HG03103 (cell line): ENCODE results near the gene PLEKHA4.
"Not testable (repeated sequence)": the region's sequence is repeated elsewhere in the genome, so short reads cannot be mapped to it uniquely, and the experiment has no call there.

Experiments used
- ATAC-seq: cut with Tn5 transposase; IDR thresholded peaks from one replicate; pipeline ENCODE4 v1.9.1; 2021; ENCODE audit warnings: low read depth; ENCODE audit not compliant: unreplicated experiment

Gene PLEKHA4

GRCh38 chr19:48867746-48868113, 687 bp downstream of the PLEKHA4 start:
- no peak for ATAC-seq

GRCh38 chr19:48867123-48867745, 1.2 kb downstream of the PLEKHA4 start:
- ATAC-seq = no peak

GRCh38 chr19:48866692-48867091, 1.7 kb downstream of the PLEKHA4 start:
- ATAC-seq = no peak

GRCh38 chr19:48862827-48863226, 5.6 kb downstream of the PLEKHA4 start:
- ATAC-seq = no peak

- no peak for ATAC-seq
Measured at GRCh38 chr19:48861313-48861712, 7.1 kb downstream of the PLEKHA4 start.

GRCh38 chr19:48859711-48860572, 8.5 kb downstream of the PLEKHA4 start:
- ATAC-seq = no peak

GRCh38 chr19:48858984-48859710, 9.3 kb downstream of the PLEKHA4 start:
- no peak for ATAC-seq

GRCh38 chr19:48856921-48857320, 11.5 kb downstream of the PLEKHA4 start:
- ATAC-seq = no peak

- ATAC-seq = no peak
Measured at GRCh38 chr19:48854103-48854502, 14.3 kb downstream of the PLEKHA4 start.

- no peak for ATAC-seq
Measured at GRCh38 chr19:48853483-48853882, 14.9 kb downstream of the PLEKHA4 start.

- no peak for ATAC-seq
Measured at GRCh38 chr19:48852292-48852691, 16.1 kb downstream of the PLEKHA4 start.

- not testable (repeated sequence) for ATAC-seq
Measured at GRCh38 chr19:48846659-48847058, 21.8 kb downstream of the PLEKHA4 start.

- ATAC-seq = no peak
Measured at GRCh38 chr19:48845384-48845783, 23.0 kb downstream of the PLEKHA4 start.

GRCh38 chr19:48844472-48844871, 23.9 kb downstream of the PLEKHA4 start:
- ATAC-seq = no peak

GRCh38 chr19:48842789-48843162, 25.6 kb downstream of the PLEKHA4 start:
- ATAC-seq = no peak

- ATAC-seq = no peak
Measured at GRCh38 chr19:48841571-48841970, 26.8 kb downstream of the PLEKHA4 start.

- ATAC-seq = no peak
Measured at GRCh38 chr19:48841047-48841446, 27.4 kb downstream of the PLEKHA4 start.

- ATAC-seq = no peak
Measured at GRCh38 chr19:48837687-48838086, 30.7 kb downstream of the PLEKHA4 start.

- no peak for ATAC-seq
Measured at GRCh38 chr19:48837051-48837524, 31.3 kb downstream of the PLEKHA4 start.

GRCh38 chr19:48836089-48837017, 32.1 kb downstream of the PLEKHA4 start, which contains the start of gene HSD17B14:
Gene HSD17B14, minus strand, starts transcription at chr19:48836491. Its CDS starts 80 bp downstream, at chr19:48836411.
- no peak for ATAC-seq
